HCT116 (cell line): ENCODE measurements around the gene RPTOR. TPM values are rescaled to one million over a fixed set of nuclear protein-coding genes. Genes with fewer than 3 reads are reported as not detected.

Experiments used
- ATAC-seq: fragments of 200-7000 bp; cut with Tn5 transposase; 2 replicates; pipeline ENCODE4 v1.9.1; 2020; ENCODE audit warnings: mild to moderate bottlenecking, moderate library complexity
- BruUV-seq: library from RNA; stranded (reverse); fragments of 400-500 nt; replicated peaks from 2 replicates; lab custom pipeline; 2021; lab: Mats Ljungman, UMichigan
- CTCF ChIA-PET: fragments of 300-600 bp; sonication (Branson Sonifier 250); formaldehyde crosslinking; loops from one replicate; lab custom pipeline; 2021; ENCODE audit warnings: antibody characterized with exemption; lab: Charles Lee
- POLR2A ChIA-PET: fragments of 300-600, 350-600 bp; sonication (Branson Sonifier 250); formaldehyde crosslinking; loops from one replicate; lab custom pipeline; 2021; ENCODE audit warnings: antibody characterized with exemption; lab: Charles Lee
- RAD21 ChIA-PET, 2 experiments: fragments of 300-600 bp; sonication (Branson Sonifier 250); formaldehyde crosslinking; loops; one replicate each; lab custom pipeline; 2023; ENCODE audit warnings: low total read pairs in 2 of 2; ENCODE audit not compliant: uncharacterized antibody in 2 of 2, unreplicated experiment in 2 of 2, low non-redundant PET in 1 of 2; lab: Charles Lee
- DNase-seq: peaks from one replicate; pipeline ENCODE4 v3.0.0-alpha.2; 2010; ENCODE audit warnings: low read depth, low spot score
- H2AFZ ChIP-seq: fragments of 200-600 bp; shearing (Covaris generic), sonication (generic); 2 replicates; pipeline ENCODE4 v1.6.1; 2017; ENCODE audit warnings: low read depth, mixed run types, mixed read lengths, antibody characterized with exemption, low read length; ENCODE audit not compliant: poor library complexity, severe bottlenecking
- H3K27ac ChIP-seq: 2 replicates; pipeline ENCODE4 v1.5.1; 2012; ENCODE audit warnings: low read depth, low read length
- H3K27me3 ChIP-seq: fragments of 200-600 bp; sonication (generic); 2 replicates; pipeline ENCODE4 v1.6.1; 2016; ENCODE audit warnings: mixed run types, low read length, mixed read lengths; ENCODE audit not compliant: insufficient read depth
- H3K36me3 ChIP-seq, 2 experiments: fragments of 200-500 bp in 1 of 2; fragments of 200-600 bp in 1 of 2; sonication (Bioruptor generic) in 1 of 2; sonication (generic) in 1 of 2; 2 replicates each; pipeline versions ENCODE4 v1.5.1 to v1.6.1; 2014 to 2016; ENCODE audit warnings: low read length in 2 of 2, inconsistent platforms in 1 of 2, mixed read lengths in 1 of 2, mixed run types in 1 of 2; ENCODE audit not compliant: insufficient read depth in 2 of 2, control insufficient read depth in 1 of 2
- H3K4me1 ChIP-seq, 2 experiments: fragments of 200-600 bp in 1 of 2; sonication (generic) in 1 of 2; 2 replicates each; pipeline versions ENCODE4 v1.5.1 to v1.6.1; 2012 to 2017; ENCODE audit warnings: low read length in 2 of 2, inconsistent platforms in 1 of 2, mild to moderate bottlenecking in 1 of 2, mixed read lengths in 1 of 2, mixed run types in 1 of 2, moderate library complexity in 1 of 2; ENCODE audit not compliant: insufficient read depth in 2 of 2, control insufficient read depth in 1 of 2
- H3K4me2 ChIP-seq: fragments of 200-600 bp; sonication (generic); 2 replicates; pipeline ENCODE4 v1.6.1; 2017; ENCODE audit warnings: mixed run types, low read length, mixed read lengths
- H3K4me3 ChIP-seq, 2 experiments: fragments of 200-600 bp in 1 of 2; sonication (generic) in 1 of 2; replicated peaks in 1 of 2; 2 replicates each; pipeline ENCODE4 v1.5.1; 2011 to 2016; ENCODE audit warnings: low read length in 2 of 2, control low read depth in 1 of 2, low read depth in 1 of 2, mild to moderate bottlenecking in 1 of 2, mixed read lengths in 1 of 2, mixed run types in 1 of 2
- H3K79me2 ChIP-seq: fragments of 200-600 bp; sonication (generic); 2 replicates; pipeline ENCODE4 v1.6.1; 2017; ENCODE audit warnings: mild to moderate bottlenecking, mixed run types, low read length, moderate library complexity, mixed read lengths; ENCODE audit not compliant: insufficient read depth
- H3K9ac ChIP-seq: fragments of 200-600 bp; sonication (generic); 2 replicates; pipeline ENCODE4 v1.6.1; 2016; ENCODE audit warnings: low read length, mixed read lengths
- H3K9me2 ChIP-seq: fragments of 200-600 bp; sonication (generic), shearing (Covaris generic); 2 replicates; pipeline ENCODE4 v1.6.1; 2017; ENCODE audit warnings: mixed run types, mild to moderate bottlenecking, moderate library complexity; ENCODE audit not compliant: insufficient read depth
- H3K9me3 ChIP-seq, 2 experiments: fragments of 200-500 bp in 1 of 2; fragments of 200-600 bp in 1 of 2; sonication (Bioruptor generic) in 1 of 2; sonication (generic) in 1 of 2; 2 replicates each; pipeline ENCODE4 v1.6.1; 2014 to 2017; ENCODE audit warnings: low read length in 2 of 2, mixed read lengths in 2 of 2, inconsistent platforms in 1 of 2, low read depth in 1 of 2, mild to moderate bottlenecking in 1 of 2, mixed run types in 1 of 2, moderate library complexity in 1 of 2; ENCODE audit not compliant: control insufficient read depth in 1 of 2, insufficient read depth in 1 of 2
- H4K20me1 ChIP-seq: fragments of 200-600 bp; sonication (generic), shearing (Covaris generic); 2 replicates; pipeline ENCODE4 v1.6.1; 2017; ENCODE audit warnings: mixed run types, mild to moderate bottlenecking, moderate library complexity; ENCODE audit not compliant: insufficient read depth
- CBX3 ChIP-seq: IDR thresholded peaks from 2 replicates; pipeline ENCODE4 v1.6.1; 2012; ENCODE audit warnings: low read depth
- CEBPB ChIP-seq: IDR thresholded peaks from 2 replicates; pipeline ENCODE4 v1.6.1; 2012; ENCODE audit warnings: low read depth
- JUND ChIP-seq: IDR thresholded peaks from 2 replicates; pipeline ENCODE4 v1.6.1; 2012
- MAX ChIP-seq: IDR thresholded peaks from 2 replicates; pipeline ENCODE4 v1.6.1; 2012
- POLR2A ChIP-seq: IDR thresholded peaks from 2 replicates; pipeline ENCODE4 v1.7.0; 2011; ENCODE audit warnings: borderline replicate concordance; ENCODE audit not compliant: insufficient read depth, insufficient read length; ENCODE audit errors: extremely low read depth
- POLR2AphosphoS5 ChIP-seq: IDR thresholded peaks from 2 replicates; pipeline ENCODE4 v1.6.1; 2011; ENCODE audit warnings: mild to moderate bottlenecking, low read depth, low read length, moderate library complexity
- RAD21 ChIP-seq: IDR thresholded peaks from 2 replicates; pipeline ENCODE4 v1.6.1; 2012; ENCODE audit warnings: low read depth, mild to moderate bottlenecking
- SIN3A ChIP-seq: IDR thresholded peaks from 2 replicates; pipeline ENCODE4 v1.6.1; 2012; ENCODE audit warnings: low read depth
- ZBTB33 ChIP-seq: IDR thresholded peaks from 2 replicates; pipeline ENCODE4 v1.6.1; 2011; ENCODE audit warnings: mild to moderate bottlenecking, low read length, moderate library complexity; ENCODE audit not compliant: insufficient replicate concordance; ENCODE audit errors: extremely low read depth
- ZFX ChIP-seq: fragments of 450-650 bp; IDR thresholded peaks from 2 replicates; pipeline ENCODE4 v1.6.1; 2017
- intact Hi-C: fragments of 100-400 bp; cut with micrococcal nuclease; formaldehyde crosslinking; loops from 2 replicates; pipeline ENCODE4 v1.10.0; 2022
- total RNA-seq: library from RNA; stranded (reverse); gene quantifications from one replicate; pipeline ENCODE4 v1.2.1, GENCODE V29; 2021; ENCODE audit not compliant: unreplicated experiment
- TF ChIP-seq, protein P1 (sequence below): IDR thresholded peaks from 2 replicates; pipeline ENCODE4 v1.6.1; 2012; ENCODE audit warnings: low read depth

The RPTOR gene
- total RNA-seq, 1 experiment from 2014 or later: 69.5 TPM

DNA sequence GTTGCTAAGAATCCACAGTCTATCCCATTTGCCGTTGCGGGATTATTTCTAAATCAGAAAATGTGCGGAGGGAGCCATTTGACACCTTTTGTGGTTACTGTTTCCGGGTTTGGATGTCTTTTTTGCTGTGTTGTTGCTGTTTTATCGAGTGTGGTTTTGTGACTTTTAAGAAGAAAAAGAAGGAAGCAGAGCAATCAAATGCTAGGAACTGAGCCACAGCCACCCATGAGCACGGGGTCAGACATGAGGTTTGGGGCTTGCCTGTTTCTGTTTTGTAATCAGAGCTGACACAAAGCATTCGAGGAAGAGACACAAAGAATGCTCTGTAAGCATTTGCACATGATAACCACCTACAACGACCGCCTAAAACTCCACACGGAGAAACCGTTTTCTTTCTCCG is 393.9 kb downstream of the RPTOR start:
- DNase-seq: no peak
- no peak overlapping the region for H3K4me2 ChIP-seq
- intact Hi-C loops: no loop called here
- POLR2A ChIA-PET: no interaction called here
- TF ChIP-seq CBX3 (no peak), JUND (no peak), RAD21 (no peak)
- TF ChIP-seq, all 23 proteins: peak for 0
- CTCF ChIA-PET: no interaction called here
- Histone ChIP-seq H3K27ac (no peak overlapping the region), H3K4me1 (no peaks in the 10 kb centered on the region), H3K9me3 (no peaks in the 10 kb centered on the region), H3K9me2 (no peaks in the 10 kb centered on the region), H4K20me1 (no peaks in the 10 kb centered on the region), H3K27me3 (no peaks in the 10 kb centered on the region), H3K79me2 (no peaks in the 10 kb centered on the region), H3K36me3 (peaks cover 4 to 6% of the 10 kb centered on the region in 2 experiments; a peak in 2 of 4 replicates), H3K9ac (no peak overlapping the region), H3K4me3 (no peak overlapping the region), H2AFZ (no peak overlapping the region)
- BruUV-seq: no TSS peak
- no peak for ATAC-seq
- RAD21 ChIA-PET: no interaction called here

GRCh38 chr17:80939151-80940145 is 394.8 kb downstream of the RPTOR start:
- H3K27me3 ChIP-seq: no peaks in the 10 kb centered on the region
- ATAC-seq (no peak), DNase-seq (no peak)
- H3K4me1 ChIP-seq: no peaks in the 10 kb centered on the region
- BruUV-seq: no TSS peak
- no peak overlapping the region for H3K4me2 ChIP-seq
- H3K9me2 ChIP-seq: no peaks in the 10 kb centered on the region
- peaks cover 4 to 6% of the 10 kb centered on the region in 2 experiments; a peak in 2 of 4 replicates for H3K36me3 ChIP-seq
- H3K9ac ChIP-seq: no peak overlapping the region
- H3K4me3 ChIP-seq: no peak overlapping the region
- ChIA-PET RAD21 (no interaction called here), POLR2A (no interaction called here), CTCF (no interaction called here)
- no peaks in the 10 kb centered on the region for H4K20me1 ChIP-seq
- H3K79me2 ChIP-seq: no peaks in the 10 kb centered on the region
- H2AFZ ChIP-seq: no peak overlapping the region
- intact Hi-C loops: no loop called here
- no peak overlapping the region for H3K27ac ChIP-seq
- H3K9me3 ChIP-seq: no peaks in the 10 kb centered on the region
- TF ChIP-seq ZFX (no peak), POLR2AphosphoS5 (no peak), ZBTB33 (no peak), SIN3A (no peak), MAX (no peak), POLR2A (no peak), CEBPB (no peak)
- TF ChIP-seq, protein P1, sequence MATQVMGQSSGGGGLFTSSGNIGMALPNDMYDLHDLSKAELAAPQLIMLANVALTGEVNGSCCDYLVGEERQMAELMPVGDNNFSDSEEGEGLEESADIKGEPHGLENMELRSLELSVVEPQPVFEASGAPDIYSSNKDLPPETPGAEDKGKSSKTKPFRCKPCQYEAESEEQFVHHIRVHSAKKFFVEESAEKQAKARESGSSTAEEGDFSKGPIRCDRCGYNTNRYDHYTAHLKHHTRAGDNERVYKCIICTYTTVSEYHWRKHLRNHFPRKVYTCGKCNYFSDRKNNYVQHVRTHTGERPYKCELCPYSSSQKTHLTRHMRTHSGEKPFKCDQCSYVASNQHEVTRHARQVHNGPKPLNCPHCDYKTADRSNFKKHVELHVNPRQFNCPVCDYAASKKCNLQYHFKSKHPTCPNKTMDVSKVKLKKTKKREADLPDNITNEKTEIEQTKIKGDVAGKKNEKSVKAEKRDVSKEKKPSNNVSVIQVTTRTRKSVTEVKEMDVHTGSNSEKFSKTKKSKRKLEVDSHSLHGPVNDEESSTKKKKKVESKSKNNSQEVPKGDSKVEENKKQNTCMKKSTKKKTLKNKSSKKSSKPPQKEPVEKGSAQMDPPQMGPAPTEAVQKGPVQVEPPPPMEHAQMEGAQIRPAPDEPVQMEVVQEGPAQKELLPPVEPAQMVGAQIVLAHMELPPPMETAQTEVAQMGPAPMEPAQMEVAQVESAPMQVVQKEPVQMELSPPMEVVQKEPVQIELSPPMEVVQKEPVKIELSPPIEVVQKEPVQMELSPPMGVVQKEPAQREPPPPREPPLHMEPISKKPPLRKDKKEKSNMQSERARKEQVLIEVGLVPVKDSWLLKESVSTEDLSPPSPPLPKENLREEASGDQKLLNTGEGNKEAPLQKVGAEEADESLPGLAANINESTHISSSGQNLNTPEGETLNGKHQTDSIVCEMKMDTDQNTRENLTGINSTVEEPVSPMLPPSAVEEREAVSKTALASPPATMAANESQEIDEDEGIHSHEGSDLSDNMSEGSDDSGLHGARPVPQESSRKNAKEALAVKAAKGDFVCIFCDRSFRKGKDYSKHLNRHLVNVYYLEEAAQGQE: no peak
